Fibroblast of villous mesenchyme (primary cell): ENCODE data around the gene IZUMO4. TPM values are rescaled to one million over a fixed set of nuclear protein-coding genes. Genes with fewer than 3 reads are reported as not detected.

Experiments
- DNase-seq: peaks from one replicate; pipeline ENCODE4 v3.0.0-alpha.2; 2010; ENCODE audit warnings: low read depth
- H3K4me3 ChIP-seq: 2 replicates; pipeline ENCODE4 v1.5.1; 2011; ENCODE audit warnings: low read depth, mild to moderate bottlenecking, low read length
- CTCF ChIP-seq: IDR thresholded peaks from 2 replicates; pipeline ENCODE4 v1.5.1; 2012; ENCODE audit warnings: low read depth, mild to moderate bottlenecking, low read length; ENCODE audit not compliant: insufficient read depth
- total RNA-seq: library from RNA; depleted of rRNA; stranded (reverse); fragments of >200 nt; gene quantifications from 2 replicates; pipeline ENCODE4 v1.2.3, GENCODE V29; 2012

Gene IZUMO4
- total RNA-seq, 1 donor: 1.3 TPM

DNA sequence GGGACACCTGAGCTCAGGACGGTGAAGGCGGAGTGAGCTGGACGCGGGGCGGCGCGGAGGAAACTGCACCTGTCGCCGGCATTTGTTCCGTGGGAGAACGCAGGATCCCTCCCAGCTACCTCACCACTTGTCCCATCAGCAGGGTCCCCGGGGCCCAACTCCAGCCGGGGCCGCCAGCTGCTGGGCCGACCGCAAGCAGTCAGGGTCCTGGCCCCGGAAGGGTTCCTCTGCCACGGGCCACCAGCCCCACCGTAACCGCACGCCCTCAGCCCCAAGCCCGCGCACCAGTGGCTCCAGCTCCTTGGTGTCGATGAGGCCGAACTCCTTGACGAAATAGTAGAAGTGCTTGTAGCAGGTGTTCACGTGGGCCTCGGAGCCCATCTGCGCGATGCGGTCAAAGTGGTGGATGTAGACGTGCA, 20.2 kb upstream of the IZUMO4 start:
- TF ChIP-seq CTCF: no peak
- H3K4me3 ChIP-seq: no peak overlapping the region
- no peak for DNase-seq

GRCh38 chr19:2077398-2077797, 19.3 kb upstream of the IZUMO4 start:
- TF ChIP-seq CTCF: no peak
- no peak overlapping the region for H3K4me3 ChIP-seq
- no peak for DNase-seq

GRCh38 chr19:2077833-2078619, 18.7 kb upstream of the IZUMO4 start:
- DNase-seq: no peak
- H3K4me3 ChIP-seq: no peak overlapping the region
- no peak for TF ChIP-seq CTCF

DNA sequence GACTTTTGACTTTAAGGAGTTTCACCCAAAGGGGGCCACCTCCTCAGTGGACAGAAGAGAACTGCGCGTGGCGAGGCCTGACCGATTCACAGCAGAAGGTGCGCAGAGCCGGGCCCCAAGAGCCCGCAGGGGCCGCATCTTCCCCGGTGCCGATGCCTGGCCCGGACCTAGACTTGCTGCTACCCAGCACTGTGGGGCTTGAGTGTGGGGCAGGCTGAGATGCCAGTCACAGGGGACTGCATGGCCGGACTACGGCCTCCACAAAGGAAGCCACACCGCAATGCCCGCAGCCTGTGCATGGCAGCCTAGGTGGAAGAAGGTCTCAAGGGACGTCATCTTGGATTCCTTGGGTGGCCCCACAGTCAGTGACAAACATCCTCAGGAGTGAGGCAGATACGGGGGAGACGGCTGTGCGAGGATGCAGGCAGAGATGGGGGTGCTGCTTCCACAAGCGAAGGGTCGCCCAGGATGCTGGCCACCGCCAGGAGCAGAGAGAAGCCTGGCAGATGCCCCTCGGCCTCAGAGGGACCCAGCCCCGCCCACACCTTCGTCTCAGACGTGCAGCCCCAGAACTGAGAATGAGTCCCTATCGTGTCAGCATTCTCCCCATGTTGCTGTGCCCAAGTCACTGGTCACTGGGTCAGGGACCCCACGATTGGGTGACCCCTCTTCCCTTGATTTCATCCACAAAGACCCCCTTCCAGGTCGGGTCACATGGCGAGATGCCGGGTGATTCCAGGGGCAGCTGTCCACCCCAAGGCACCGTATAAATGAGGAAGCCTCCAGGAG, 17.4 kb upstream of the IZUMO4 start:
- no peak for TF ChIP-seq CTCF
- no peak overlapping the region for H3K4me3 ChIP-seq
- no peak for DNase-seq

DNA sequence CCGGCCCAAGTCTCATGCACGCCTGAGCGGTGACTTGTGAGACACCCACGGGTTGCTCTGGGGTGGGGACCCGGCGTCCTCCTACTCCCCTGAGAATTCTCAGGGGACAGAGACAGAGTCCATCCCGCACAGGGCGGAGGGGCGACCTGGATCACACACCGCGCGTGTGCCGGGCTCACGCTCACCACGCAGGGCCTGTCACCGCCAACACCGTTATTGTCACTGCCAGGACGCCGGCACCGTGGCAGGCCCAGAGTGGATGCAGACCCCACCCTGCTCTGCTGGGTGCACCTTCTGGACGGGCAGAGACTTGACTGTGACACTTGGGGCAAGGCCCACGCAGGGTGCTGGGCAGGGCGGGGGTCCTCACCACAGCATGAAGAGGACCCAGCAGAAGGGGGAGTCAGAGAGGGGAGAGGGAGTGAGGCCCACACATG, 16.8 kb upstream of the IZUMO4 start:
- DNase-seq: no peak
- TF ChIP-seq CTCF: no peak
- H3K4me3 ChIP-seq: no peak overlapping the region

GRCh38 chr19:2080336-2080988, 16.3 kb upstream of the IZUMO4 start:
- no peak for TF ChIP-seq CTCF
- DNase-seq: no peak
- no peak overlapping the region for H3K4me3 ChIP-seq
